ENCODE data around the gene CDKN2C. TPM values are rescaled to one million over a fixed set of nuclear protein-coding genes. Genes with fewer than 3 reads are reported as not detected.
"Not testable (repeated sequence)": the region's sequence is repeated elsewhere in the genome, so short reads cannot be mapped to it uniquely, and the experiment has no call there.

CDKN2C gene
- total RNA-seq, 1 experiment from 2014 or later, result not detected

- TF ChIP-seq, protein P1, sequence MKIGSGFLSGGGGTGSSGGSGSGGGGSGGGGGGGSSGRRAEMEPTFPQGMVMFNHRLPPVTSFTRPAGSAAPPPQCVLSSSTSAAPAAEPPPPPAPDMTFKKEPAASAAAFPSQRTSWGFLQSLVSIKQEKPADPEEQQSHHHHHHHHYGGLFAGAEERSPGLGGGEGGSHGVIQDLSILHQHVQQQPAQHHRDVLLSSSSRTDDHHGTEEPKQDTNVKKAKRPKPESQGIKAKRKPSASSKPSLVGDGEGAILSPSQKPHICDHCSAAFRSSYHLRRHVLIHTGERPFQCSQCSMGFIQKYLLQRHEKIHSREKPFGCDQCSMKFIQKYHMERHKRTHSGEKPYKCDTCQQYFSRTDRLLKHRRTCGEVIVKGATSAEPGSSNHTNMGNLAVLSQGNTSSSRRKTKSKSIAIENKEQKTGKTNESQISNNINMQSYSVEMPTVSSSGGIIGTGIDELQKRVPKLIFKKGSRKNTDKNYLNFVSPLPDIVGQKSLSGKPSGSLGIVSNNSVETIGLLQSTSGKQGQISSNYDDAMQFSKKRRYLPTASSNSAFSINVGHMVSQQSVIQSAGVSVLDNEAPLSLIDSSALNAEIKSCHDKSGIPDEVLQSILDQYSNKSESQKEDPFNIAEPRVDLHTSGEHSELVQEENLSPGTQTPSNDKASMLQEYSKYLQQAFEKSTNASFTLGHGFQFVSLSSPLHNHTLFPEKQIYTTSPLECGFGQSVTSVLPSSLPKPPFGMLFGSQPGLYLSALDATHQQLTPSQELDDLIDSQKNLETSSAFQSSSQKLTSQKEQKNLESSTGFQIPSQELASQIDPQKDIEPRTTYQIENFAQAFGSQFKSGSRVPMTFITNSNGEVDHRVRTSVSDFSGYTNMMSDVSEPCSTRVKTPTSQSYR (CRISPR knock-in tag; IDR thresholded peaks at IDR 0.05), result no peak
- TF ChIP-seq JAZF1 (CRISPR knock-in tag; IDR thresholded peaks at IDR 0.05), result no peak
These were observed 26.0 kb downstream of the CDKN2C start (continued) for GRCh38 chr1:50996083-50996482.

DNA sequence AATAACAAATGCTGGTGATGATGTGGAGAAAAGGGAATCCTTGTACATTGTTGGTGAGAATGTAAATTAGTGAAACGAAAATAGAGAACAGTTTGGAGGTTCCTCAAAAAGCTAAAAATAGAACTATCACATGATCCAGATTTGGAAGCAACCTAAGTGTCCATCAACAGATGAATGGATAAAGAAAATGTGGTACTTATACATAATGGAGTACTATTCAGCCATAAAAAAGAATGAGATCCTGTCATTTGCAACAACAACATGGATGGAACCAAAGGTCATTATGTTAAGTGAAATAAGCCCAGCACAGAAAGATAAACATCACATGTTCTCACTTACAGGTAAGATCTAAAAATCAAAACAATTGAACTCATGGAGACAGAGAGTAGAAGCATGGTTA, 29.3 kb downstream of the CDKN2C start:
- H3K27ac Mint-ChIP-seq; CTCF ChIA-PET; H3K9me3 Mint-ChIP-seq; H3K4me3 Mint-ChIP-seq; H3K36me3 Mint-ChIP-seq; H3K27me3 Mint-ChIP-seq (ENCODE audit: low read depth); DNase-seq (ENCODE audit: low spot score); H3K4me1 Mint-ChIP-seq; POLR2A ChIA-PET; ATAC-seq: not testable (repeated sequence)

GRCh38 chr1:51000160-51000559, 30.1 kb downstream of the CDKN2C start:
- ChIA-PET POLR2A (no interaction called here), CTCF (no interaction called here)
- Mint-ChIP-seq H3K27ac (no peak overlapping the region), H3K27me3 (ENCODE audit: low read depth) (peaks cover 7% of the 10 kb centered on the region), H3K9me3 (peaks cover 5% of the 10 kb centered on the region; the same call in 1 of the 2 replicates), H3K4me1 (no peaks in the 10 kb centered on the region), H3K4me3 (no peak overlapping the region), H3K36me3 (no peaks in the 10 kb centered on the region)
- ATAC-seq (no peak), DNase-seq (ENCODE audit: low spot score) (no peak)
- TF ChIP-seq TP53 (CRISPR knock-in tag; IDR thresholded peaks at IDR 0.05), result no peak
- TF ChIP-seq TEAD4 (CRISPR knock-in tag; IDR thresholded peaks at IDR 0.05), result no peak
- TF ChIP-seq, protein P2, sequence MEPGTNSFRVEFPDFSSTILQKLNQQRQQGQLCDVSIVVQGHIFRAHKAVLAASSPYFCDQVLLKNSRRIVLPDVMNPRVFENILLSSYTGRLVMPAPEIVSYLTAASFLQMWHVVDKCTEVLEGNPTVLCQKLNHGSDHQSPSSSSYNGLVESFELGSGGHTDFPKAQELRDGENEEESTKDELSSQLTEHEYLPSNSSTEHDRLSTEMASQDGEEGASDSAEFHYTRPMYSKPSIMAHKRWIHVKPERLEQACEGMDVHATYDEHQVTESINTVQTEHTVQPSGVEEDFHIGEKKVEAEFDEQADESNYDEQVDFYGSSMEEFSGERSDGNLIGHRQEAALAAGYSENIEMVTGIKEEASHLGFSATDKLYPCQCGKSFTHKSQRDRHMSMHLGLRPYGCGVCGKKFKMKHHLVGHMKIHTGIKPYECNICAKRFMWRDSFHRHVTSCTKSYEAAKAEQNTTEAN (CRISPR knock-in tag; IDR thresholded peaks at IDR 0.05), result no peak
- no peak for TF ChIP-seq PREB (CRISPR knock-in tag; IDR thresholded peaks at IDR 0.05; ENCODE audit: borderline replicate concordance)
- TF ChIP-seq ESRRA (CRISPR knock-in tag; IDR thresholded peaks at IDR 0.05; ENCODE audit: borderline replicate concordance), result no peak
- no peak for TF ChIP-seq ATF1 (CRISPR knock-in tag; IDR thresholded peaks at IDR 0.05)
- TF ChIP-seq PRRX2 (CRISPR knock-in tag; IDR thresholded peaks at IDR 0.05), result no peak
- TF ChIP-seq NFE2L1 (CRISPR knock-in tag; IDR thresholded peaks at IDR 0.05), result no peak
- TF ChIP-seq, protein P3, sequence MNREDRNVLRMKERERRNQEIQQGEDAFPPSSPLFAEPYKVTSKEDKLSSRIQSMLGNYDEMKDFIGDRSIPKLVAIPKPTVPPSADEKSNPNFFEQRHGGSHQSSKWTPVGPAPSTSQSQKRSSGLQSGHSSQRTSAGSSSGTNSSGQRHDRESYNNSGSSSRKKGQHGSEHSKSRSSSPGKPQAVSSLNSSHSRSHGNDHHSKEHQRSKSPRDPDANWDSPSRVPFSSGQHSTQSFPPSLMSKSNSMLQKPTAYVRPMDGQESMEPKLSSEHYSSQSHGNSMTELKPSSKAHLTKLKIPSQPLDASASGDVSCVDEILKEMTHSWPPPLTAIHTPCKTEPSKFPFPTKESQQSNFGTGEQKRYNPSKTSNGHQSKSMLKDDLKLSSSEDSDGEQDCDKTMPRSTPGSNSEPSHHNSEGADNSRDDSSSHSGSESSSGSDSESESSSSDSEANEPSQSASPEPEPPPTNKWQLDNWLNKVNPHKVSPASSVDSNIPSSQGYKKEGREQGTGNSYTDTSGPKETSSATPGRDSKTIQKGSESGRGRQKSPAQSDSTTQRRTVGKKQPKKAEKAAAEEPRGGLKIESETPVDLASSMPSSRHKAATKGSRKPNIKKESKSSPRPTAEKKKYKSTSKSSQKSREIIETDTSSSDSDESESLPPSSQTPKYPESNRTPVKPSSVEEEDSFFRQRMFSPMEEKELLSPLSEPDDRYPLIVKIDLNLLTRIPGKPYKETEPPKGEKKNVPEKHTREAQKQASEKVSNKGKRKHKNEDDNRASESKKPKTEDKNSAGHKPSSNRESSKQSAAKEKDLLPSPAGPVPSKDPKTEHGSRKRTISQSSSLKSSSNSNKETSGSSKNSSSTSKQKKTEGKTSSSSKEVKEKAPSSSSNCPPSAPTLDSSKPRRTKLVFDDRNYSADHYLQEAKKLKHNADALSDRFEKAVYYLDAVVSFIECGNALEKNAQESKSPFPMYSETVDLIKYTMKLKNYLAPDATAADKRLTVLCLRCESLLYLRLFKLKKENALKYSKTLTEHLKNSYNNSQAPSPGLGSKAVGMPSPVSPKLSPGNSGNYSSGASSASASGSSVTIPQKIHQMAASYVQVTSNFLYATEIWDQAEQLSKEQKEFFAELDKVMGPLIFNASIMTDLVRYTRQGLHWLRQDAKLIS (CRISPR knock-in tag; IDR thresholded peaks at IDR 0.05; ENCODE audit: borderline replicate concordance), result no peak
- TF ChIP-seq MYBL2 (CRISPR knock-in tag; IDR thresholded peaks at IDR 0.05), result no peak
- TF ChIP-seq ZNF423 (CRISPR knock-in tag; IDR thresholded peaks at IDR 0.05), result no peak
- no peak for TF ChIP-seq KAT7 (CRISPR knock-in tag; IDR thresholded peaks at IDR 0.05; ENCODE audit: borderline replicate concordance)
- TF ChIP-seq GRHL2 (CRISPR knock-in tag; IDR thresholded peaks at IDR 0.05; ENCODE audit: insufficient replicate concordance, severe bottlenecking), result no peak
- TF ChIP-seq FOXJ3 (CRISPR knock-in tag; IDR thresholded peaks at IDR 0.05; ENCODE audit: borderline replicate concordance), result no peak
- TF ChIP-seq CBFB (CRISPR knock-in tag; IDR thresholded peaks at IDR 0.05; ENCODE audit: low read depth), result no peak
- TF ChIP-seq, protein P4, sequence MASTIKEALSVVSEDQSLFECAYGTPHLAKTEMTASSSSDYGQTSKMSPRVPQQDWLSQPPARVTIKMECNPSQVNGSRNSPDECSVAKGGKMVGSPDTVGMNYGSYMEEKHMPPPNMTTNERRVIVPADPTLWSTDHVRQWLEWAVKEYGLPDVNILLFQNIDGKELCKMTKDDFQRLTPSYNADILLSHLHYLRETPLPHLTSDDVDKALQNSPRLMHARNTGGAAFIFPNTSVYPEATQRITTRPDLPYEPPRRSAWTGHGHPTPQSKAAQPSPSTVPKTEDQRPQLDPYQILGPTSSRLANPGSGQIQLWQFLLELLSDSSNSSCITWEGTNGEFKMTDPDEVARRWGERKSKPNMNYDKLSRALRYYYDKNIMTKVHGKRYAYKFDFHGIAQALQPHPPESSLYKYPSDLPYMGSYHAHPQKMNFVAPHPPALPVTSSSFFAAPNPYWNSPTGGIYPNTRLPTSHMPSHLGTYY (CRISPR knock-in tag; IDR thresholded peaks at IDR 0.05), result no peak
- no peak for TF ChIP-seq SMAD4 (CRISPR knock-in tag; IDR thresholded peaks at IDR 0.05)
- TF ChIP-seq ZNF416 (CRISPR knock-in tag; IDR thresholded peaks at IDR 0.05), result no peak
